Femur (tissue), 1 donor: ENCODE data around the gene CHERP.

Source experiments
- DNase-seq: peaks from one replicate; pipeline ENCODE4 v3.0.0-alpha.2; 2017

Gene CHERP

DNA sequence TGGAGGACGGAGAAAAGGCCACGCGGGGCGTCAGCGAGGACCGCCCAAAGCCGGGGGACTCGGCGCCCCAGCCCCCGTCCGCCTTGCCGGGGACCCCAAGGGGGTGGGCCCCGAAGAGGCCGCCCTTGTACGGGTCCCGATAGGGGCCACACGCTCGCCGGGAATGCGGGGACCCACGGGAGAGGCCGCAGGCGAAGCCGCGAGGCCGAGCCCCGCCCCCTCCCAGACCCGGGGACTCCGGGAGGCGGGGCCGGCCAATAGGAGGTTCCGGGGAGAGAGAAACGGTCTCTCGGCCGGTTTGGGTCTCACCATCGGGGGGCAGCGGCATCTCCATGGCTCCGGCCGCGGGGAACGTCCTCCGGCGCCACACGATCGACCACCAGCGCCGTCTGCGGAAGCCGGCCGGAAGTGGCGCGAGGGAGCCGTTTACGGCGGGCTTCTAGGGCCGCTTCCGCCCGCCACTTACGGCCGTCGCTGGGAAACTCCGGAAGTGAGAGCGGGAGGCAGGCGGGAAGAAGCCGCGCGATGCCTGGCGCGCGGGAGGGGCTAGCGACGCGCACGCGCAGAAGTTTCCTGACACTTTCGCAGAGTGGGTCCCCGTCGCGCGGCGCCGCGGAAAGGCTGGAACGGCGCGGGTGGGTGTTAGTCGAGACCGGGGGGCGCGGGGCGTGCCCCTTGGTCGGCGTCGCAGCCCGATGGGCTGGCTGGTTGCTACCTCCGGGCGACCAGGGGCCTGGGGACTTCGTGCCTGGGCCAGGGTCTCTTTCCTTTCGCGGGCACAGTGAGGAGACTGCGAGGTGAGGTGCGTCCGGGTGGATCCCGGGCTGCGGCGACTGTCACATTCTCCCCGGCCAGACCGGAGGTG is at the start of gene CHERP:
Gene CHERP (minus strand): TSS at position 393 of the 865 bp plus-strand sequence. CDS start 59 bp downstream, at position 334.
- peak; percentile 97 for DNase-seq

GRCh38 chr19:16590876-16591802 is 48.9 kb upstream of the CHERP start:
- DNase-seq, result no peak

DNA sequence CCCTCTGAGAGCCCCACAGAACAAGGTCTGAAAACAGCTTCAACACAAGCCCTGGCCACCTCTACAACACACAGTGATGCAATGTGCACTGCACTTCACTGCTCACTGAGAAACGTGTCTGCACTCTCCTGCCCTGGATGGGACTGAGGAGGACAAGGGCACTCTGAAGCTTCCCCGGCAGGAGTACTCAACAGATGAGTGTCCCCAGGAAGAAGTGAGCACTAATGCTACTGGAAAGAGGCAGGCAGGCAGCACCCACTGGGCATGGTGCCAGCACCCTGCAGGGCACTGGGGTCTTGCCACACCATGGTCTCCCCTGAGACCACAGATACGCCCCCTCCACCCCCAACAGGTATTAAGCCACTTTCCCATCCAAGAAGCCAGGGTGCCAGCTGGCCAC is 47.7 kb upstream of the CHERP start:
- no peak for DNase-seq

DNA sequence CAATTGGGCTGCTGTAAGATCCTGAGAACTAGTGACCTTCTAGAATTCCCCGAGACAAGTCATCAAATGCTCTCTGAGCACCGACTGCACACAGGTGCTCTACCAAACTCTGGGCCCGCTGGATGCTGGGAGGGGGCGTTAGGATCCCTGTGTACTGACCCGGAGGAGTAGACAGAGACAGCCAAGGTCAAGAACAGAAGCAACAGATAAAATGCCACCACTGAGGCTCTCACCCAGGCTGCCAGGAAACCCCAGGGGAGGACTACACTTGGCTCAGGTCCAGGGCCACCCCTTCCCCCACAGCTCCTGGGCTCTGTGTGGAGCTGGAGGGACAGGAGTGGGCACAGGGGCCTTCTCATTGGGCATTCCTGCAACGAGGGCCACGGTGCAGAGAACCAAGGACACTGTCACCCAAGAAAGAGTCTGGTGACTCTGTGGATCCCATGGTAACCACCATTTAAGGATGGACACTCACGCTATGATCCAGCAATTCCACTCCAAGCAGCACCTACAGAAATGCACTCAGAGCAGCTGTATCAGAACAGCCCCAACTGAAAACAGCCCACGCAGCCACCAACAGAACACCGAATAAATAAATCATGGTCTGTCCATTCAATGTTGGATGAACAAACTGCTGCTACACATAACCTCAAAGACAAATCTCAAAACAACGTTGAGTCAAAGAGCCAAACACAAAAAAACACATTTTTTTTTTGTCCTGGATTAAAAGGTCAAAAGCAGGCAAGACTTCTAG is 46.8 kb upstream of the CHERP start:
- DNase-seq, result no peak

DNA sequence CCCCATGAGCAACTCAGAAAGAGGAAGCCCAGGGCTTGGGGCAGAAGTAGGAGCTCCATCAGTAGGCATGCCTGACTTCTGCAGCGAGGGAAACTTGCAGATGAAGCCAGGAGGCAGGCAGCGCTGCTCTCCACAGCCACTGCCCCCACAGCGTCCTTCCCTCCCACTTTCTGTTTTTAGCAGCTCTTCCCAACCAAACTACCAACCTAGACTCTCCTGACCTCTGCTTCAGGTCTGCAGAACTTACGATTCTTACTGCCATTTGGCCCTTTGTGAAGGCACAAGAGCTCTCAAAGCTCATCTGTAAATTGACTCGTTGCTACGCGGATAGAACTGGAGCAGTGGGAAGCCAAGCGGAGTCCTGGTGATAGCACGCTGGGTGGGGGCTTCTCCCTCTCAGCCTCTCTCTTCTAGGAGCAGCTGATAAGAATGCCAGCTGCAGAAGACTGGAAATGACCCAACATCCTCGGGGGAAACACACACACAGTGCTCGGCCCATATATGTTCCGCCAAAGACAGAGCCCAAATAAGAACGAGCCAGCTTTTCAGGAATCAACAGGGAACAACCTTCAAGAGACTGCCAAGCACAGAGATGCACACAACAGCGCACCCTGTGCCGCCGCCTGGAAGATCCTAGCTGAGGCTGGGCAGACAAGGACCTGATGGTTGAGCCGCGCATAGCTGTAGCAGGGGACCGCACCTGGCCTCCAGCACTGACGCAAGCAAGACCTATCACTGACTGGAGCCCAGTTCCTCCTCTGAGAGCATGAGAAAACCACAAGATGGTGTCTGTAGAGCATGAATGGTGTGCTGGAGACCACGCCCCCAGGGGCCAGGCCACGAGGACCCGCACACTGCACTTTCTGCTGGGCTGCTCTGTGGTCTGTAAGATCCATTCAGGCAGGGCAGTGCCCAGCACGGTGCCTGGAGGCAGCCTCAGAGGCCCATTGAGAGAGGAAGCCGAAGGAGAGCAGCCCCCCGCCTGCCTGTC is 45.9 kb upstream of the CHERP start:
- DNase-seq, result peak; percentile 56

GRCh38 chr19:16586991-16587832 is 45.0 kb upstream of the CHERP start:
- peak; percentile 59 for DNase-seq

GRCh38 chr19:16586477-16586871 is 44.2 kb upstream of the CHERP start:
- no peak for DNase-seq

DNA sequence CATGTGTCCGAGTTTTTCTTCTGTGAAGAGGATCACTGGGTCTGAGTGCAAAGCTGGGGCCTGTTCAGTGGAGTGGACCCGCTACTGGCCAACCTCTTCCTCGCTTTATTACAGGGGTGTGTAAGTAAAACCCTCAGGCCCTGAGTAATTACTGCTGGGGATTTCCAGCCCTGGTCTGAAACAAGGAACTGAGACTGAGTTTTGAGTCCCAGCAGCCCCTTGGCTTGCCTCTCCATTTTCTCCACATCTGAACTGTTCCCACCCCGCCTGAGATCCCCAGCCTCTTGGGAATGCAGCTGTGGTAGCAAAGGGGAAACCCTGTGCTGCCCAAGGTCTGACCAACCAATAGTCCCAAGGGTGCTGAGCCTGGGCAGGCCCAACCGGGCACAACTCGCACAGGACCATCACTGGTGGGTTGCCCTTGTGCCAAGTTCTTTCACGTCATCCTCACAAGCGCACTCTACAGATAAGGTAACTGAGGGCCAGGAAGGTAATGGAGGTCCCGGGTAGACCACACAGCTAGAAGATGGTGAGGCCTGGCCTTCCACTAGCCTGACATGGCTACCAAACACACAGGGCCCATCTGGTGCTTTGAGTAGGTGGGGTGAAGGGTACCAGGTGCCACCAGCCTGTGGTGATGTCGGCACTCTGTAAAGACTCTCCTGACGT is 43.7 kb upstream of the CHERP start:
- peak; percentile 42 for DNase-seq

GRCh38 chr19:16585094-16585801 is 43.0 kb upstream of the CHERP start:
- no peak for DNase-seq

- DNase-seq, result peak; percentile 85
These were observed 42.2 kb upstream of the CHERP start for GRCh38 chr19:16584248-16585093.

GRCh38 chr19:16582486-16583261 is 40.4 kb upstream of the CHERP start:
- no peak for DNase-seq

- DNase-seq, result no peak
These were observed 39.7 kb upstream of the CHERP start for GRCh38 chr19:16581971-16582343.

GRCh38 chr19:16581145-16581970 is 39.1 kb upstream of the CHERP start:
- no peak for DNase-seq

DNA sequence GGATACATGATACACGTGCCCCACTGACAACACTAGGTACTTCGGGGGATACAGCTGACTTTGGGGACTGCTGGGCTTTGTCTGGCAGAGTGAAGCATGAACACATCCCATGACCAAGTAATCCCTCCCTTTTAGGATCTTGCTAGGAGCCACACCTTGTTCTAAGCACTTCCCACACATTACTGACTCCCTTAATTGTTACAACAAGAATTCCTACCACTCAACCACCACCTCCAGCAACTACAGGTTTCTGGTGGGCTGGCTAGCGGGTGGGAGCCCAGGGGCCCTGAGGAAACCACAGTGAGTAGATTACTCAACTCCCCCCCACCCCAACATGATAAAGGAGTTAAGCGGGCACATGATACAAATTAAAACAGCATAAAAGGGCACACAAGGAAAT is 37.1 kb upstream of the CHERP start:
- no peak for DNase-seq

- no peak for DNase-seq
These were observed 35.3 kb upstream of the CHERP start for GRCh38 chr19:16577531-16577985.

DNA sequence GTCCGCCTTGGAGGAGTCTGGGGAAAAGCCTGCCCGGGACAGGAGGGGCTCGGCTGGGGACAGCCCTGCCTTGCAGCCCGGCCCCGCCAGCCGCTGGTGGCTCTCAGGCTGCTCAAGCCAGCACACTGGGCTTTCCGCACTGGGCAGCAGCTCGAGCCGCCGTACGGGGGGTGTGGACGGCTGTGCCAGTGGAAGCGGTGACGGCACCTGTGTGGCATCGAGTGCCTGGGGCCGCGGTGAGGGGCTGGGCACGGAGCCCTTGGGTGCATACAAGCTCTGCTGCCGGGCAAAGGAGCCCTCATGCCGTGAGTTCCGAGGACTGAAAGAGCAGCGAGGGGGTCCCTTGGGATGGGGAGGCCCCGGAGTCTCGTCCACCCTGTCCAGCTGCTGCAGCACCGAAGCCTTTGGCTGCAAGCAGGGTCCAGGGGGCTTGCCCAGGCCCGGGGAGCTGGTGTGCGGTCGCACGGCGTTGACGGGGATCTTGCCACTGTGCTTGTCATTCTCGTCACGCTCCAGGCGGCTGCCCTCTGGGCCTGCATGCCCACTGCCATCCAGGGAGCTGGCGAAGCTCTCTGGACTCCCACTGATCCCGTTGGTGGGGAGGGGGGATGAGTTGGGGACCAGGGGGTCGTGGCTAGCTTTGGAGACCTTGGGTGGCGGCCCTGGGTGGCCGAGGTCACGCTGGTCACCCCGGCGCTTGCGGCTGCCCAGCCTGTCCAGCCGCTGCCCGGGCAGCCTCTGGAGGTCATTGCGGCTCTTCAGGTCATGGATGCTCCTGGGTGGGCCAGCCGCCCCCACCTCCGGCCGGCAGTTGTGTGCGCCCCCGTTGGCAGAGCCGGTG is 34.7 kb upstream of the CHERP start:
- no peak for DNase-seq
